ENCODE data around the gene MRPL53. TPM values are rescaled to one million over a fixed set of nuclear protein-coding genes. Genes with fewer than 3 reads are reported as not detected.
A peak's percentile ranks its signal among the peaks of the same experiment; 100 is the strongest.

The MRPL53 gene
- total RNA-seq, 4 donors from 2014 or later = 26.5 to 48.7 (median 41.5) TPM

- peak overlapping the region in 3 of 4 donors; percentile 79 to 86 (median 79) for H3K27ac ChIP-seq
- no peaks in the 10 kb centered on the region for H3K9me3 ChIP-seq
- in situ Hi-C loops (cut with MboI; ENCODE audit: low sequenced_read_pairs in 4 of 4) = no loop called here
- DNase-seq (no peak), ATAC-seq (no peak)
- peaks cover 40 to 58% of the 10 kb centered on the region in 2 donors for H3K4me1 ChIP-seq
- peak overlapping the region; percentile 56 to 65 (median 60) for H3K4me3 ChIP-seq
- intact Hi-C loops (cut with DNase I; ENCODE audit: low total_unique reads) = no loop called here
- no peak for TF ChIP-seq CTCF (IDR thresholded peaks at IDR 0.05 in 4 of 5, conservative IDR thresholded peaks at IDR 0.05 in 1 of 5)
- no peak for TF ChIP-seq POLR2A (IDR thresholded peaks at IDR 0.05)
- H3K36me3 ChIP-seq = peaks cover 0 to 18% of the 10 kb centered on the region in 2 donors
- peaks cover 44 to 74% (median 52%) of the 10 kb centered on the region in 3 donors for H3K27me3 ChIP-seq
Measured at GRCh38 chr2:74502147-74502719, 29.8 kb upstream of the MRPL53 start.

- in situ Hi-C loops (cut with MboI; ENCODE audit: low sequenced_read_pairs in 4 of 4) = no loop called here
- H3K27ac ChIP-seq = no peak overlapping the region
- H3K4me3 ChIP-seq = no peak overlapping the region
- H3K27me3 ChIP-seq = peaks cover 44 to 78% (median 57%) of the 10 kb centered on the region in 3 donors
- intact Hi-C loops (cut with DNase I; ENCODE audit: low total_unique reads) = no loop called here
- TF ChIP-seq POLR2A (IDR thresholded peaks at IDR 0.05) (no peak), CTCF (IDR thresholded peaks at IDR 0.05 in 4 of 5, conservative IDR thresholded peaks at IDR 0.05 in 1 of 5) (no peak)
- ATAC-seq = no peak
- no peaks in the 10 kb centered on the region for H3K9me3 ChIP-seq
- no peak for DNase-seq
- H3K4me1 ChIP-seq = peaks cover 36 to 51% of the 10 kb centered on the region in 2 donors
- H3K36me3 ChIP-seq = peaks cover 0 to 18% of the 10 kb centered on the region in 2 donors
Measured at GRCh38 chr2:74501335-74502071, 29.0 kb upstream of the MRPL53 start.

GRCh38 chr2:74500578-74500946, 28.1 kb upstream of the MRPL53 start:
- intact Hi-C loops (cut with DNase I; ENCODE audit: low total_unique reads) (no loop called here), in situ Hi-C loops (cut with MboI; ENCODE audit: low sequenced_read_pairs in 4 of 4) (no loop called here)
- peaks cover 27 to 41% of the 10 kb centered on the region in 2 donors for H3K4me1 ChIP-seq
- no peaks in the 10 kb centered on the region for H3K9me3 ChIP-seq
- peaks cover 0 to 11% of the 10 kb centered on the region in 2 donors for H3K36me3 ChIP-seq
- H3K4me3 ChIP-seq = no peak overlapping the region
- no peak overlapping the region for H3K27ac ChIP-seq
- TF ChIP-seq CTCF (IDR thresholded peaks at IDR 0.05 in 4 of 5, conservative IDR thresholded peaks at IDR 0.05 in 1 of 5) (no peak), POLR2A (IDR thresholded peaks at IDR 0.05) (no peak)
- H3K27me3 ChIP-seq = peaks cover 42 to 76% (median 57%) of the 10 kb centered on the region in 3 donors
- DNase-seq (no peak), ATAC-seq (no peak)

GRCh38 chr2:74499940-74500577, 27.6 kb upstream of the MRPL53 start:
- Histone ChIP-seq H3K4me1 (peaks cover 26 to 39% of the 10 kb centered on the region in 2 donors), H3K4me3 (peak overlapping the region in 1 of 4 donors; percentile 48), H3K27ac (no peak overlapping the region), H3K36me3 (peaks cover 0 to 6% of the 10 kb centered on the region in 2 donors), H3K9me3 (no peaks in the 10 kb centered on the region), H3K27me3 (peaks cover 42 to 74% (median 57%) of the 10 kb centered on the region in 3 donors)
- DNase-seq (no peak), ATAC-seq (no peak)
- intact Hi-C loops (cut with DNase I; ENCODE audit: low total_unique reads) = no loop called here
- TF ChIP-seq CTCF (IDR thresholded peaks at IDR 0.05 in 4 of 5, conservative IDR thresholded peaks at IDR 0.05 in 1 of 5) (no peak), POLR2A (IDR thresholded peaks at IDR 0.05) (no peak)
- in situ Hi-C loops (cut with MboI; ENCODE audit: low sequenced_read_pairs in 4 of 4) = no loop called here

All from gastrocnemius medialis (tissue), 4 donors.